Activated naive CD4-positive, alpha-beta T cell (primary cell): ENCODE measurements around the gene SLC1A2.

Source experiments
- DNase-seq, 4 experiments: peaks; one replicate each; lab custom pipeline; 2025; lab: John Stamatoyannopoulos, UW

SLC1A2 gene

GRCh38 chr11:35419184-35419829, at the start of gene SLC1A2:
TSS of gene SLC1A2 (minus strand) at chr11:35419558. CDS start at chr11:35418966, 592 bp downstream.
- DNase-seq = no peak

DNA sequence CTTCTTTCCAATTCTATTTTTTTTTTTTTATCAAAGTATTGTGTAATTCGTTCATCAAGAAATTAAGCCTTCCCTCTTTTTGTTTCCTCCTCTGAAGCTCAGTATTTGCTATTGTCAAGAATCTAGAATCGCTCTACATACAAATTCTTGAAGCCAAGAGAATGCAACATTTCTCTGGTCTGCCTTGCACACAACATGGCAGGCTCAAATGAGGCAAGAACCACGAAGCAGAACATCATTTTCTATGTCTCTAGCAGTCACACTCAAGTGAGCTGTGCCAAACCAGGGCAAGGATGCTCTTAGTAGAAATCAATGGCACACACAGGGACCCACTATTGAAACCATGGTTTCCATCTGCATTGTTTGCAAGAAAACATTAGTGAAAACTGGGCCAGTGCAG, 46.7 kb upstream of the SLC1A2 start:
- DNase-seq = no peak

- no peak for DNase-seq
These were observed 45.0 kb upstream of the SLC1A2 start for GRCh38 chr11:35464308-35464707.

DNA sequence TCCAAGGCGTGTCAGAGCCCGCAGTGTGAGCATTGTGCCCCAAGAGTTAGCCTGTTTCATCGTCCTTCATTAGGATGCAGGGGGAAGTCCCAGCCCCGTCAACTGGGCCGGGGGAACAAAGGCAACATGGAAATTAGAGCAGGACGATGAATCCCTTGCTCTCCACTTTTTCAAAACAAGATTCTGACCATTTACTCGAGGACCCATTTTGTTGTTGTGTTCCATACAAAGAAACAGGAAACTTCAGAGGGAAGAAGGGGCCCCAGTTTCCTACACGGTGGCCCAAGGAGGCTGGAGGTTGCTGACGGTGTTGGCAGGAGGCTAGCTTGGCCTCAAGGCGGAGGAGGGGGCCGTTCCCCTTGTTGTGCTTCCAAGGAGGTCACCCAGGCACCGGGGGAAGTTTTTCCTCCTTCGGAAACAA, 44.0 kb upstream of the SLC1A2 start:
- DNase-seq = no peak

DNA sequence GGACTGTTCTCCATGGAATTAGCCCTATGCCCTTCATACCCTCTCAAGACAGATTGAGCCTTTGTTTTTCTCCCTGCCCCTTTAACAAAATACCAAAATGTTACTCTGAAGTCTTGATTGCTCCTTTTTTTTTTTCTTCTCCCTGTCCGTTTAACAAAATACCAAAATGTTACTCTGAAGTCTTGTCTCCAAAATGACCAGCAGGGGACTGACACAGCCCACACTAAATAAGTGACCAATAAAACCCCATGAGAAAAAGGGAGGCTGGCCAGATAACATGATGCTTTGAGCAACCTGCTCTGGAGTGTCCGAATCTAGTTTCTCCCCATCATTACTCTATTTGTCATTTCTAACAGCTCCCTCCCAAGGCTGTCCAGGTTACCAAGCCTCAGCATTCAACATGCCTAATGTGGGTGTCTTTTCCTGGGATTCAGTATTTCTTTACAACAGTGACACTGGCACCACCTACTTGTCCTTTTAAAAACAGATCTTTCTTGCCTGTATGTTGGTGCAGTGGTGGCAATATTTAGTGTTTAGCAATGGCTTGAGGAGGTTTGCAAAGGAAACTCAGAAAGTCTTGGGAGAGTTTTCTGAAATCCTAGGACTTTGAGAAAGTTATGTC, 42.7 kb upstream of the SLC1A2 start:
- no peak for DNase-seq

- DNase-seq = no peak
These were observed 40.1 kb upstream of the SLC1A2 start for GRCh38 chr11:35459489-35459888.

GRCh38 chr11:35458846-35459245, 39.5 kb upstream of the SLC1A2 start:
- DNase-seq = no peak

GRCh38 chr11:35454362-35454761, 35.0 kb upstream of the SLC1A2 start:
- DNase-seq = no peak

GRCh38 chr11:35436581-35437250, 17.4 kb upstream of the SLC1A2 start:
- no peak for DNase-seq

GRCh38 chr11:35433588-35433987, 14.2 kb upstream of the SLC1A2 start:
- no peak for DNase-seq

- DNase-seq = no peak
These were observed 13.1 kb upstream of the SLC1A2 start for GRCh38 chr11:35432464-35432863.

- DNase-seq = no peak
These were observed 7.7 kb upstream of the SLC1A2 start for GRCh38 chr11:35427071-35427470.

DNA sequence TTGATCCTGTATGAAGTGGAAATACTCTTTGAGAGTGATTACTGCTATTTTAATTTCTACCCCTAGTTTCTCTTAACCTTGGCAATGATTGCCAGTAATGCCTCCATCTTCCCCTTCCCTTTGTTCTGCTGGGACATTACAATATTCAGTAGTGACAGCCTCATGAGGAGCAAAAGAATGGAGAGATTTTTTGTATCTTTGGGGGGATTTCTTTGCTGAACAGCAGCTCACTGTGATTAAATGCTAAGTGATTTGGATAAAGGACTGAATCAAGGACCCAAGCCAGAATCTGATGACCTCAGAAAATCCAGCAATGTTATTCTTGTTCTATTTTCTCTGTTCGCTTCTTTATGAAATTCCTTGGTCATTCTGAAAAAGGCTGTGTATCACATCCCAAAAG, 7.0 kb upstream of the SLC1A2 start:
- no peak for DNase-seq

GRCh38 chr11:35425603-35426212, 6.3 kb upstream of the SLC1A2 start:
- DNase-seq = no peak

- DNase-seq = no peak
These were observed 5.0 kb upstream of the SLC1A2 start for GRCh38 chr11:35424157-35424940.

DNA sequence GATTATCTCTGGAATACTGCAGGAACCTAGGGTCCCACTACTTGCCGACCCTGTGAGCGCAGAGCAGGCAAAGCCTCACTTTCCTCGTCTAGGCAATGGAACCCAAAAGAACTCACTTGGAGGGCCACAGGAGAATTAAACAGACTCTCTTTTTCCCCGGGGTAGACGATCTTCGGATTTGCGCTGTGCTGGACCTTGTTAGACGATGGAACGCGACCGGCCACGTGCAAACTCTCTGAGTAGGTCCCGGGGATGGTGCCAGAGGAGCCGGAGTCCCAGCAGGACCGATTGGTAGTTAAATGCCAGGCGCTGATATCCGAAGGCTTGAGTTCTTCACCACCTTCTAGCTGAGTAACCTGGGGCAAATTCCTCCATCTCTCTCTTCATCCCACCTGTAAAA, 1.0 kb upstream of the SLC1A2 start:
- DNase-seq = no peak

GRCh38 chr11:35419830-35420333, 524 bp upstream of the SLC1A2 start:
- DNase-seq = no peak

DNA sequence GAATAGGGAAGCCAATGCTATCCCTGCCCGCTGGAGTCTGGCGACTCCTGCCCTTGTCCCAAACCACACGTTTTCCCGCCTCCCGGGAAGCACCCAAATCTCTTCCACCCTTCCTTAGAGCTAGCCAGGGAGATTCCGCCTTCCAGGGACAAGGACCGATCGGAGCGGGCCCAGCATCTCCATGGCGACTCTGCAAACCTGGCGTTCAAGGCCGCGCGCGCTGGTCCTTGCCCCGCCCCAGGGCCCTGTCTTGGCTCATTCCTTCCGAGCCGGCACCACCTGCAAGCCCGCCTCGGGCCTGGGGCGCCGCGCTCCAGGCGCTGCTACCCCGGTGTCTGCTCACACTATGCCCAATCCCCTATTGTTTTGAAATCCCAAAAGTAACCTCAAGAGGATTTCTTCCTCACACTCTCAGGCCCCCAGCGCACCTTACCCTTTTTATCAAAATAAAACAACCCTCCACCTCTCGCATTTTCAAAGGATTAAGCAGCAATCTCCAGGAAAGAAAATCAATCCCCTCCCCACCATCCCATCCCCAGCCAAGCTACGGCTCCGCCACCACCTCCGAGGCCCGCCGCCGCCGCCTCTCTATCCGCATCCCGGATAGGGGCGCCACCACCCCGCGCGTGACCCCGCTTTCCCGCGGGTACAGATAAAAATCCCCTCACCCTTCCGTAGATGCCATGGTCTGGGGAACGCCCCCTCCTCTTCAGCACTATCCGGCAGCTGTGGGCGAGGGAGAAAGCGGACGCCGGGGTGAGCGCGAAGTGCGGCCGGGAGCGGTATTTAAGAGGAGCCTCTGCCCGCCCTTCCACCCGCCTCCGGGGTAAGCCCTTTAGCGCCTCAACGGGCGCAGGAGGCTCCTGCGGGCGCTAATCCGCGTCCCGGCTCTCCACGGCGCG, 825 bp downstream of the SLC1A2 start:
- DNase-seq = no peak

DNA sequence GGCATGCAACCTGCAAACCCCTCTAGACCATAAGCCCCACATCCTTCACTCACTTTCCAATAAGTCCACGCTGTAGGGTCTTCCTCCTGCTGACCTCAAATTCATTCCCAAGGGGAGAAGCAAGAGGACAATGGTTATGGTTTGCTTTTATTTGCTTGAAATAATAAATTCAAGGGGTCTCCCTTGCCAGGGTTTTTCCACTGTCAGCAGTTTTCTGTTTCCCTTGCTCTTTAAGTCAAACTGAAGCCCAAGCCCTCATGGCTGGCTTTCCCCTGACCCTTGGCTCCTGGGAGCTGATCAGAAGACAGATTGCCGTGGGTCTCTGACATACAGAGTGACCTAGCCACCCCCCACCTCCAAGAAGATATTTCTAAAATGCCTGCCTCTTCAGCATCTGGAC, 3.9 kb downstream of the SLC1A2 start:
- no peak for DNase-seq

GRCh38 chr11:35414776-35415175, 4.6 kb downstream of the SLC1A2 start:
- no peak for DNase-seq

GRCh38 chr11:35414311-35414710, 5.0 kb downstream of the SLC1A2 start:
- no peak for DNase-seq
